GM12878 (cell line): ENCODE measurements around the gene THSD4. TPM values are rescaled to one million over a fixed set of nuclear protein-coding genes. Genes with fewer than 3 reads are reported as not detected.

Experiments used
- ATAC-seq: fragments of 200-7000 bp; cut with Tn5 transposase; 3 replicates; pipeline ENCODE4 v1.9.1; 2020; ENCODE audit warnings: mild to moderate bottlenecking, moderate library complexity
- BruUV-seq: library from RNA; stranded (reverse); fragments of 400-500 nt; replicated peaks from 2 replicates; lab custom pipeline; 2021; lab: Mats Ljungman, UMichigan
- CTCF ChIA-PET: fragments of 300-600 bp; sonication (Branson Sonifier 250); formaldehyde crosslinking; extraction: SDS; loops from one replicate; lab custom pipeline; 2021; ENCODE audit warnings: inconsistent platforms; lab: Yijun Ruan, JAX
- POLR2A ChIA-PET: fragments of 350-600 bp; formaldehyde crosslinking; extraction: SDS; loops from one replicate; lab custom pipeline; 2021; ENCODE audit warnings: inconsistent platforms; lab: Charles Lee
- RAD21 ChIA-PET: fragments of 300-600 bp; sonication (Branson Sonifier 250); formaldehyde crosslinking; loops from one replicate; lab custom pipeline; 2023; ENCODE audit warnings: antibody characterized with exemption; ENCODE audit not compliant: unreplicated experiment; lab: Charles Lee
- SMC1A ChIA-PET: fragments of 300-600 bp; sonication (Branson Sonifier 250); formaldehyde crosslinking; loops from one replicate; lab custom pipeline; 2023; ENCODE audit not compliant: unreplicated experiment, uncharacterized antibody; lab: Charles Lee
- DNase-seq: peaks from one replicate; pipeline ENCODE4 v3.0.0-alpha.2; 2011; ENCODE audit warnings: low read depth, low spot score
- FAIRE-seq: peaks from 3 replicates; lab custom pipeline; 2011; peaks lifted over from hg19 to GRCh38; lab: Jason Lieb, UNC
- H2AFZ ChIP-seq: 2 replicates; pipeline ENCODE4 v1.6.0; 2011; ENCODE audit warnings: low read depth, low read length, control low read depth; ENCODE audit not compliant: control insufficient read depth
- H3K27ac ChIP-seq: 2 replicates; pipeline ENCODE4 v1.5.1; 2011; ENCODE audit warnings: control low read depth; ENCODE audit not compliant: control insufficient read depth, insufficient read depth
- H3K27me3 ChIP-seq, 2 experiments: replicated peaks in 1 of 2; 2 replicates each; pipeline versions ENCODE4 v1.6.0 to v1.6.1; 2011; ENCODE audit warnings: low read length in 1 of 2; ENCODE audit not compliant: control insufficient read depth in 2 of 2, insufficient read depth in 2 of 2
- H3K36me3 ChIP-seq, 2 experiments: 2 replicates each; pipeline ENCODE4 v1.5.1; 2011; ENCODE audit warnings: low read length in 1 of 2; ENCODE audit not compliant: control insufficient read depth in 2 of 2, insufficient read depth in 2 of 2
- H3K4me1 ChIP-seq: 2 replicates; pipeline ENCODE4 v1.6.1; 2011; ENCODE audit warnings: mild to moderate bottlenecking, low read length, moderate library complexity, mixed read lengths; ENCODE audit not compliant: control insufficient read depth, insufficient read depth
- H3K4me2 ChIP-seq: 2 replicates; pipeline ENCODE4 v1.6.0; 2011; ENCODE audit warnings: control low read depth; ENCODE audit not compliant: control insufficient read depth, insufficient read depth
- H3K4me3 ChIP-seq: fragments of 200-600 bp; sonication (generic); 2 replicates; pipeline ENCODE4 v1.5.1; 2016
- H3K79me2 ChIP-seq: 2 replicates; pipeline ENCODE4 v1.6.0; 2011; ENCODE audit warnings: low read length; ENCODE audit not compliant: control insufficient read depth, insufficient read depth
- H3K9ac ChIP-seq: 2 replicates; pipeline ENCODE4 v1.8.0; 2011; ENCODE audit warnings: low read length, control low read depth, mixed read lengths; ENCODE audit not compliant: control insufficient read depth, insufficient read depth
- H3K9me3 ChIP-seq: replicated peaks from 3 replicates; pipeline ENCODE4 v1.5.1; 2011; ENCODE audit warnings: mild to moderate bottlenecking, low read length; ENCODE audit not compliant: control insufficient read depth, insufficient read depth
- H4K20me1 ChIP-seq: 2 replicates; pipeline ENCODE4 v1.6.0; 2011; ENCODE audit not compliant: control insufficient read depth, insufficient read depth
- BMI1 ChIP-seq: fragments of 450-650 bp; IDR thresholded peaks from 2 replicates; pipeline ENCODE4 v1.6.1; 2016; ENCODE audit warnings: mild to moderate bottlenecking, moderate library complexity, borderline replicate concordance
- CREM ChIP-seq: IDR thresholded peaks from 2 replicates; pipeline ENCODE4 v1.6.1; 2014; ENCODE audit warnings: antibody characterized with exemption, low read depth
- E4F1 ChIP-seq: fragments of 450-650 bp; IDR thresholded peaks from 2 replicates; pipeline ENCODE4 v1.6.1; 2018; ENCODE audit warnings: borderline replicate concordance, mild to moderate bottlenecking; ENCODE audit not compliant: partially characterized antibody
- NR2C2 ChIP-seq: IDR thresholded peaks from 2 replicates; pipeline ENCODE4 v1.6.1; 2011; ENCODE audit warnings: borderline replicate concordance, low read depth; ENCODE audit not compliant: control insufficient read depth, insufficient read length
- RB1 ChIP-seq: fragments of 450-650 bp; formaldehyde crosslinking; IDR thresholded peaks from 2 replicates; pipeline ENCODE4 v1.6.1; 2017; ENCODE audit warnings: mild to moderate bottlenecking, borderline replicate concordance
- ZBTB4 ChIP-seq: fragments of 450-650 bp; formaldehyde crosslinking; IDR thresholded peaks from 2 replicates; pipeline ENCODE4 v1.4.0; 2022; ENCODE audit warnings: mild to moderate bottlenecking, moderate library complexity
- WGBS: methylation state at CpG from one replicate; pipeline ENCODE4 v1.1.6; 2016; ENCODE audit warnings: low lambda C conversion rate; ENCODE audit not compliant: insufficient replicate concordance, insufficient coverage; ENCODE audit errors: missing lambda C conversion rate; 5-methylcytosine and 5-hydroxymethylcytosine counted together
- in situ Hi-C: fragments of 300-500 bp; cut with MboI; formaldehyde crosslinking; loops from 9 replicates; pipeline ENCODE4 v1.14.3; 2018; ENCODE audit warnings: mixed read lengths
- intact Hi-C: fragments of 100-400 bp; cut with micrococcal nuclease; formaldehyde crosslinking; loops from one replicate; pipeline ENCODE4 v1.14.2; 2022; ENCODE audit not compliant: unreplicated experiment
- polyA plus RNA-seq, 11 experiments: library from polyadenylated mRNA; depleted of rRNA in 4 of 11; unstranded in 6 of 11; stranded (reverse) in 5 of 11; fragments of >200 nt; fragmentation: Nextera tagmentation in 4 of 11; fragmentation: Illumina TruSeq in 1 of 11; extraction: Ambion mirVana in 4 of 11; extraction: Trizol in 1 of 11; gene quantifications; 1 replicate in 1 of 11; 2 replicates in 10 of 11; pipeline versions ENCODE4 v1.2.1 to v1.2.3, GENCODE V29; 2011 to 2016; ENCODE audit warnings: inconsistent platforms in 2 of 11, missing spikeins in 2 of 11, low read depth in 1 of 11
- total RNA-seq, 4 experiments: library from RNA; depleted of rRNA in 3 of 4; stranded (reverse); fragments of >200 nt in 3 of 4; fragmentation: Illumina TruSeq in 1 of 4; extraction: Trizol in 1 of 4; gene quantifications; 2 replicates each; pipeline versions ENCODE4 v1.2.1 to v1.2.3, GENCODE V29; 2013 to 2021
- TF ChIP-seq, protein P1 (sequence below): IDR thresholded peaks from 2 replicates; pipeline ENCODE4 v1.6.1; 2012; ENCODE audit warnings: low read depth, low read length, improper control_type of control experiment

THSD4 gene
- total and polyA plus RNA-seq, 10 of the 15 experiments (the other 5 are each of a cell fraction or from before 2014, with no cell fraction given): 0.04 to 0.13 (median 0.05) TPM; not detected in 7

- Histone ChIP-seq H2AFZ (no peak overlapping the region), H3K27ac (no peak overlapping the region), H3K9ac (no peak overlapping the region), H3K36me3 (no peaks in the 10 kb centered on the region), H3K27me3 (no peaks in the 10 kb centered on the region), H3K79me2 (no peaks in the 10 kb centered on the region), H3K9me3 (no peaks in the 10 kb centered on the region; the same call in 2 of the 3 replicates), H3K4me3 (no peak overlapping the region), H4K20me1 (no peaks in the 10 kb centered on the region), H3K4me1 (no peaks in the 10 kb centered on the region), H3K4me2 (no peak overlapping the region)
- ChIA-PET SMC1A (interaction anchor here (0.7 kb wide), 1 partner anchor 166 kb away, joined by 3 read pairs; no protein-coding TSS in a partner anchor), POLR2A (no interaction called here), RAD21 (no interaction called here), CTCF (no interaction called here)
- ATAC-seq (no peak), DNase-seq (no peak), FAIRE-seq (no peak)
- TF ChIP-seq RB1: no peak
- TF ChIP-seq BMI1: no peak
- no peak for TF ChIP-seq ZBTB4 (CRISPR knock-in tag)
- TF ChIP-seq NR2C2: no peak
- no peak for TF ChIP-seq E4F1
- no peak for TF ChIP-seq CREM
- TF ChIP-seq, protein P1, sequence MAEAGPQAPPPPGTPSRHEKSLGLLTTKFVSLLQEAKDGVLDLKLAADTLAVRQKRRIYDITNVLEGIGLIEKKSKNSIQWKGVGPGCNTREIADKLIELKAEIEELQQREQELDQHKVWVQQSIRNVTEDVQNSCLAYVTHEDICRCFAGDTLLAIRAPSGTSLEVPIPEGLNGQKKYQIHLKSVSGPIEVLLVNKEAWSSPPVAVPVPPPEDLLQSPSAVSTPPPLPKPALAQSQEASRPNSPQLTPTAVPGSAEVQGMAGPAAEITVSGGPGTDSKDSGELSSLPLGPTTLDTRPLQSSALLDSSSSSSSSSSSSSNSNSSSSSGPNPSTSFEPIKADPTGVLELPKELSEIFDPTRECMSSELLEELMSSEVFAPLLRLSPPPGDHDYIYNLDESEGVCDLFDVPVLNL: no peak
- BruUV-seq: no TSS peak
- WGBS: 29% methylated on average over 5 of the region's 5 CpGs
- intact Hi-C loops (no loop called here), in situ Hi-C loops (no loop called here)
These were observed 248.9 kb downstream of the THSD4 start for GRCh38 chr15:71364117-71364584.
